Measurements from ENCODE around the gene GPRASP2. TPM values are rescaled to one million over a fixed set of nuclear protein-coding genes. Genes with fewer than 3 reads are reported as not detected.
"Not testable (repeated sequence)": the region's sequence is repeated elsewhere in the genome, so short reads cannot be mapped to it uniquely, and the experiment has no call there.

GPRASP2 gene
- total RNA-seq, 2 experiments from 2014 or later = 1.2 to 1.7 TPM

DNA sequence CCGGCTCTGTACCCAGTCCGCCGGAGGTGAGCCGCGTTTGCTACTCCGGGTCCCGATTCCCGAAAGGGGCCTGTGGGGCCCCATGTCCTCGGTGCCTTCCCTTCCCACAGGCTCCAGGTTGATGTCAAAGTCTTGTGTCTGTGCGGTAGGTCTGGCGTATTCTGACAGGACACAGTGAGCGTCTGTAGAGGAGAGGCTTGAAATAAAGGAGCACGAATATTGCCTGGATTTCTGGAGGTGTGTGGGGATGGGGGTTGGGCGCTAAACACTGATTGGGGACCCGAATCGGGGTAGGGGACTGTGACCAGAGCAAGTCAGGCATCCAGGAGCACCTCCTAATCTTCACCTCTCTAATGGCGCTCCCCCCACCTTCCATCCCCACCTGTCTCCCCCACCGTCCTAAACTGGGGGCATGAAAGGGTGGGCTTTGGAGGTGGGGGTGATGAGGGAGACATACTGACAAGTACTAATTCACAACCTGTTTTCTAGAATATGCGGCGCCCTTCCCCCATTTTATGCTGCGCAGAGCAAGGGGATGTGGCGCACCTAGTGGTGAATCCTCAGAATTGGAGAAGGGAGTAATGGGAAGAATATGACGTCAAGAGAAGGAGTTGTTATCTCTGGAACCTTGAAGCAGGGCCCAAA, 855 bp downstream of the GPRASP2 start:
- peak overlapping the region; percentile 72 for H3K4me3 Mint-ChIP-seq
- intact Hi-C loops (cut with micrococcal nuclease) = loop anchor here (5.0 to 10.0 kb wide), 2 partner anchors 61 to 118 kb away; partner anchors contain the start of genes ARMCX5 and GPRASP1
- POLR2A ChIA-PET = no interaction called here
- no peak overlapping the region for H3K27ac Mint-ChIP-seq
- CTCF ChIA-PET = no interaction called here
- DNase-seq = peak; percentile 11
- no peaks in the 10 kb centered on the region for H3K36me3 Mint-ChIP-seq
- H3K9me3 Mint-ChIP-seq = no peaks in the 10 kb centered on the region
- H3K27me3 Mint-ChIP-seq = peaks cover 10% of the 10 kb centered on the region
- peaks cover 8% of the 10 kb centered on the region for H3K4me1 Mint-ChIP-seq (ENCODE audit: low read depth)

DNA sequence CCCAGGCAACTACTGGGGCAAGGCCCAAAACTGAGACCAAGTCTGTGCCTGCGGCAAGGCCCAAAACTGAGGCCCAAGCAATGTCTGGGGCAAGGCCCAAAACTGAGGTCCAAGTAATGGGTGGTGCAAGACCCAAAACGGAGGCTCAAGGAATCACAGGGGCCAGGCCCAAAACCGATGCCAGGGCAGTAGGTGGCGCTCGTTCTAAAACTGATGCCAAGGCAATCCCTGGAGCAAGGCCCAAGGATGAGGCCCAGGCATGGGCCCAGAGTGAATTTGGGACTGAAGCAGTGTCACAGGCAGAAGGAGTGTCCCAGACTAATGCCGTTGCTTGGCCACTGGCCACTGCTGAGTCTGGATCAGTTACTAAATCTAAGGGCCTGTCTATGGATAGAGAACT, 2.7 kb downstream of the GPRASP2 start:
- ChIA-PET POLR2A (no interaction called here), CTCF (no interaction called here)
- intact Hi-C loops (cut with micrococcal nuclease) = loop anchor here (5.0 to 10.0 kb wide), 2 partner anchors 63 to 120 kb away; partner anchors contain the start of genes ARMCX5 and GPRASP1
- H3K9me3 Mint-ChIP-seq = no peaks in the 10 kb centered on the region
- no peaks in the 10 kb centered on the region for H3K36me3 Mint-ChIP-seq
- H3K27ac Mint-ChIP-seq = no peak overlapping the region
- peaks cover 2% of the 10 kb centered on the region for H3K4me1 Mint-ChIP-seq (ENCODE audit: low read depth)
- peaks cover 10% of the 10 kb centered on the region for H3K27me3 Mint-ChIP-seq
- no peak overlapping the region for H3K4me3 Mint-ChIP-seq
- DNase-seq = no peak

DNA sequence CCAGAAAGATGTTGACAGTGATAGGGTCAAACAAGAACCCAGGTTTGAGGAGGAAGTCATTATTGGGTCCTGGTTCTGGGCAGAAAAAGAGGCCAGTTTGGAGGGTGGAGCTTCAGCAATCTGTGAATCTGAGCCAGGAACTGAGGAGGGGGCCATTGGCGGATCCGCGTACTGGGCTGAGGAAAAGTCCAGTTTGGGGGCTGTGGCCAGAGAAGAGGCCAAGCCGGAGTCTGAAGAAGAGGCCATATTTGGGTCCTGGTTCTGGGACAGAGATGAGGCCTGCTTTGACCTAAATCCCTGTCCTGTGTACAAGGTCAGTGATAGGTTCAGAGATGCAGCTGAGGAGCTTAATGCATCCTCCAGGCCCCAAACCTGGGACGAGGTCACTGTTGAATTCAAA, 3.7 kb downstream of the GPRASP2 start:
- H3K27me3 Mint-ChIP-seq = peaks cover 10% of the 10 kb centered on the region
- DNase-seq = no peak
- POLR2A ChIA-PET = no interaction called here
- no peaks in the 10 kb centered on the region for H3K9me3 Mint-ChIP-seq
- CTCF ChIA-PET = no interaction called here
- no peak overlapping the region for H3K4me3 Mint-ChIP-seq
- no peak overlapping the region for H3K27ac Mint-ChIP-seq
- intact Hi-C loops (cut with micrococcal nuclease) = loop anchor here (10.0 kb wide), 1 partner anchor 121 kb away; the partner anchor contains the start of gene ARMCX5
- H3K36me3 Mint-ChIP-seq = peaks cover 2% of the 10 kb centered on the region
- H3K4me1 Mint-ChIP-seq (ENCODE audit: low read depth) = peaks cover 10% of the 10 kb centered on the region

DNA sequence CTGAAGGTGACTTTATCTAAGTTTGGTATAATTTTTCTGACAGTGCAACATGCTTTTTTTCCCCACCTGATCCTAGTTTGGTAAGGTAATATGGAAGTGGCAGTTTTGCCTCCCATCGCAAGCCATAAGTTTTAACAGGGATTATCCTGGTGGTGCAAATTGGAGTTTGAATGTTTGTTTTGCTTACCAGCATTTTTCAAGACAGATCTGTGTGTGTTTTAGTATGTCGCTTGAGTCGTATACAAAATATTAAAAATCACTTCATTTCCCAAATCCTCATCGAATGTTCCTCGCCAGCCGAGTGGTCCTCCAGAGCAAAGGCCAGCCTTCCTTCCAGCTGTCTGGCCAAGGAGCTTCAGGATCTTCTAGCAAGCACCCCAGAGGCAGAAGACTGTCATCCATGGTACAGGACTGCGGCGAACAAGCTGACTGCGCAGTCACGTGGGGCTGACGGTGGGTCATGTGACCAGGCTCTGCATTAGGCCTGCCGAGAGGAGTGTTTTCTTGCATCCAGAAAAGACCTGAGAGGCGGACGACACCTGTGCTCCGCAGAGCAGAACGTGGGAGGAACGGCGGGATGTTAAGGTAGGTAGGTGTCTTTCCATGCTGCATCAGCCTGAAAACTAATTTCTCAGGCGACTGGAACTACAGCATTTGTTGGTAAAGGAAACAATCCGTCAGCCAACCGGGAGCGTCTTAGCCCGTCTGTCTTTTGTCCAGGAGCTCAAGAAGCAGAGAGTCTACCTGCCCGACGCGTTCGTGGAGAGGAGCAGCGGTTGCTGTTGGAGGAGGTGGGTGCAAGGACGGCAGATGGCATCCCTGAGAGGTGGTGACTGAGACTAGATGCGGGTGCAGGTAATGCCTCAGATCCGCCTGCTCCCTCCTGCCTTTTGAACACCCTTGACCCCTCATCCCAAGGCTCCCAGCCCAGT, 8.3 kb downstream of the GPRASP2 start, which contains the start of gene GPRASP3:
TSS of gene GPRASP3 (plus strand) at position 507 of the 932 bp plus-strand sequence. CDS start 28,253 bp downstream, outside the sequence.
- peaks cover 2% of the 10 kb centered on the region for H3K27me3 Mint-ChIP-seq
- CTCF ChIA-PET = no interaction called here
- DNase-seq = peak; percentile 86

DNA sequence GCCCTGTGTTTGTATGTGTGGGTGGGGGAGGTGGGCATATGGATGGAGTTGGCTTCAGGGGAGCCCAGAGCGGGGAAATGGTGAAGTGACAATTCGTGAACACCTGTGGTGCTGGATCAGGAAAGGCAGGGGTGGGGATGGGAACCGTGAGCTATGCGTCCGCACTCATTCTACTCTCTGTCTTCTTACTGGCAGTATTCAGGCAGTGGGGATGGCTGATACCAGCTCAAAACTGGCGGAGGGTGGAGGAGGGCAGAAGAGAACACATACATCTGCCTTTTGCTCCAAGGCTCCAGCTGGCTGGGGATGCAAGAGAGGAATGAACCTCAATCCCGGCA, 8.9 kb downstream of the GPRASP2 start:
- POLR2A ChIA-PET; H3K36me3 Mint-ChIP-seq; H3K27me3 Mint-ChIP-seq; intact Hi-C loops (cut with micrococcal nuclease); DNase-seq; CTCF ChIA-PET; H3K9me3 Mint-ChIP-seq; H3K27ac Mint-ChIP-seq: not testable (repeated sequence)
- H3K4me3 Mint-ChIP-seq = peak overlapping the region; percentile 85
- H3K4me1 Mint-ChIP-seq (ENCODE audit: low read depth) = peaks cover 11% of the 10 kb centered on the region

More for the DNA sequence above, 8.3 kb downstream of the GPRASP2 start, which contains the start of gene GPRASP3:
- Mint-ChIP-seq H3K27ac (peak within 1 kb of the TSS; percentile 65), H3K9me3 (no peaks in the 10 kb centered on the region), H3K36me3 (peaks cover 2% of the 10 kb centered on the region), H3K4me1 (ENCODE audit: low read depth) (peaks cover 11% of the 10 kb centered on the region), H3K4me3 (peak within 1 kb of the TSS; percentile 85)
- intact Hi-C loops (cut with micrococcal nuclease) = no loop called here
- POLR2A ChIA-PET = no interaction called here

DNA sequence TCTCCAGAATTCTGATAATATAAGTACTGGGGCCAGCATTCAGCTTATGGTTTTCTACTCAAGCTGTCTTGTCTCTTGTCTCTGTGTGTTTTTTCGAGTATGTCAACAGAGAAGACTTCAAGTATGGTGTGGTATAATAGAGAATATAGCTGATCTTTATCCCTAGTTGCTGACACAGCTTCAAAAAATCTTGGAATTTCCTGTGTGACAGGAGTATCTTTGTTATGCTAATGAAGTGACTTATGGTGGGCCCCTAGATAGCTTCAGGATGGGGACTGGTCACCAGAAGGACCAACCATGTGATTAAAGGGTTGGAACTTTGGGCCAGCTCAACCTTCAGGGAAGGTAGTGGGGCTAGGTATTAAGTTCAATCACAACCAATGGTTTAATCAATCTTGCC, 11.2 kb downstream of the GPRASP2 start:
- ChIA-PET POLR2A (no interaction called here), CTCF (no interaction called here)
- intact Hi-C loops (cut with micrococcal nuclease) = no loop called here
- H3K4me1 Mint-ChIP-seq (ENCODE audit: low read depth) = peaks cover 11% of the 10 kb centered on the region
- no peak overlapping the region for H3K27ac Mint-ChIP-seq
- H3K4me3 Mint-ChIP-seq = no peak overlapping the region
- H3K36me3 Mint-ChIP-seq = peaks cover 2% of the 10 kb centered on the region
- DNase-seq = no peak
- peaks cover 2% of the 10 kb centered on the region for H3K27me3 Mint-ChIP-seq
- no peaks in the 10 kb centered on the region for H3K9me3 Mint-ChIP-seq

DNA sequence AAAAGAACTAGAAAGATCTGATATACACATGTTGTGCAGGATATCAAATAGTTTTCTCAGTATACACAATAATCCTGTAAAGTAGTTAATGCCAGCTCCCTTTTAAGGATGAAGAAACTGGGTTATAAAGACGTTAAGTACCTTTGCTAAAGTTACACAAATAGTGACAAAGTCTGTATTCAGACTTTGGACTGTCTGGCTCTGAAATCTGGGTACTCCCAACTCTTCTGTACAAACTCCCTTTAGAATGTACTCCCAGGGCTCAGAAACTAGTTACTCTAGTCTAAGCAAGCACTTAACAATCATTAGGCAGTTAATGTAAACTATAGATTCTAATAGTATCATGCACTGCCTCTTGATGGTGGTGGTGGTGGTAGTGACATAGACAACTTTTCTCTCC, 15.5 kb downstream of the GPRASP2 start:
- POLR2A ChIA-PET = no interaction called here
- intact Hi-C loops (cut with micrococcal nuclease) = no loop called here
- Mint-ChIP-seq H3K36me3 (no peaks in the 10 kb centered on the region), H3K27me3 (no peaks in the 10 kb centered on the region), H3K4me1 (ENCODE audit: low read depth) (no peaks in the 10 kb centered on the region), H3K27ac (no peak overlapping the region), H3K9me3 (no peaks in the 10 kb centered on the region), H3K4me3 (no peak overlapping the region)
- no peak for DNase-seq
- CTCF ChIA-PET = no interaction called here

DNA sequence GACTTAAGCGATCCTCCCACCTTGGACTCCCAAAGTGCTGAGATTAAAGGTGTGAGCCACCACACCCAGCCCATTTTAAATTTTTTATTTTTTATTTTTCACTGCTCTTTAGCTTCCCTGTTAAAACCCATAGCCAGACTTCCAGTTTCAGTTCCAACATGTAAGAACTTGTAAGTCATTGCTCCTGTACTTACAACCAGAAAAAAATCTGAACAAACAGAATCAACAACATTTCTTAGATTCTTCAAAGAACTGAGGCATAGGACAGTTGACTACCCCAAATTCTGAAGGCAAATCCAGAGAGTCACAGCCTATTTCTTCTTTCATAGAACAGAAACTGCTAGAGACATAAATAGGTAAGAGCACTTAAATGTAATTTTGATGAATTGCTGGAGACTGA, 16.4 kb downstream of the GPRASP2 start:
- Mint-ChIP-seq H3K9me3 (no peaks in the 10 kb centered on the region), H3K27ac (no peak overlapping the region), H3K4me1 (ENCODE audit: low read depth) (no peaks in the 10 kb centered on the region), H3K4me3 (no peak overlapping the region), H3K36me3 (no peaks in the 10 kb centered on the region), H3K27me3 (no peaks in the 10 kb centered on the region)
- ChIA-PET POLR2A (no interaction called here), CTCF (no interaction called here)
- DNase-seq = no peak
- intact Hi-C loops (cut with micrococcal nuclease) = no loop called here

DNA sequence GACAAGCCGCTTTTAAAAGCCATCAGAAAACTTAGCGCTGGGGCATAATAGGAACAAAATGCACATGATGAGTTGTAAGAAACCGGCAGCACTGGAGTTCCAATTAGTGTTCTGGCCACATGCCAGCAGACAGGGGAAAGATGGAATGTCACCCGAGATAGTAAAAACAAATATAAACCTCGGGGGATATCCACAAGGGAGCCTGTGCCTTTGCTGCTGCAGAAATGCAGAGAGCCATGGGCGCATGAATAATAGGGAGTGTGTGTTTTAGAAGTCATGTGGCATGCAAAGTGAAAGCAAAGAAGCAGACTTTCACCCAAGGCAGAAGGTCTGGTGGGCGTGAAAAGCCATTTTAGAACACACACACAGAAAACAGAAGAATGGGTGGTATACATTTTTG, 27.4 kb downstream of the GPRASP2 start:
- Mint-ChIP-seq H3K36me3 (no peaks in the 10 kb centered on the region), H3K27me3 (no peaks in the 10 kb centered on the region), H3K4me3 (no peak overlapping the region), H3K27ac (no peak overlapping the region), H3K4me1 (ENCODE audit: low read depth) (peaks cover 3% of the 10 kb centered on the region), H3K9me3 (no peaks in the 10 kb centered on the region)
- intact Hi-C loops (cut with micrococcal nuclease) = no loop called here
- POLR2A ChIA-PET = no interaction called here
- no peak for DNase-seq
- CTCF ChIA-PET = no interaction called here

DNA sequence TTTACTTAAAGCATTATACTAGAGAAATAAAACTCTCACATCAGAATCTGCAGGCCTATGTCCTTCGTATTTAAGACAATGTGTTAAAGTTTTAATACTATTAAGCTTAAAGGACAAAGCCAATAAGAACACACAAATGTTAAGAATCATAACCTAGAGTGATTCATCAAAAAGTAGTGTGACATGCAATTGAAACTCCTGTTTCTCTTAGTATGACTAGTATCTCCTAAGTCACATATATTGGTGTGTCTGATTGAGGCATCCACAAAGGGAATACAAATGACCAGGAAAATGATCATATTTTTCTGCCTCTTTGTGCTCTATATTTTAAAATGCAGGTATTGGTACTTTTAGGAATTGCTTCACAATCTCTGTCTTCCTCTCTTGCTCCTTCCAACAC, 32.1 kb downstream of the GPRASP2 start:
- ChIA-PET POLR2A (no interaction called here), CTCF (no interaction called here)
- intact Hi-C loops (cut with micrococcal nuclease) = no loop called here
- Mint-ChIP-seq H3K4me1 (ENCODE audit: low read depth) (peaks cover 4% of the 10 kb centered on the region), H3K27me3 (no peaks in the 10 kb centered on the region), H3K9me3 (no peaks in the 10 kb centered on the region), H3K27ac (no peak overlapping the region), H3K4me3 (no peak overlapping the region), H3K36me3 (no peaks in the 10 kb centered on the region)
- no peak for DNase-seq

DNA sequence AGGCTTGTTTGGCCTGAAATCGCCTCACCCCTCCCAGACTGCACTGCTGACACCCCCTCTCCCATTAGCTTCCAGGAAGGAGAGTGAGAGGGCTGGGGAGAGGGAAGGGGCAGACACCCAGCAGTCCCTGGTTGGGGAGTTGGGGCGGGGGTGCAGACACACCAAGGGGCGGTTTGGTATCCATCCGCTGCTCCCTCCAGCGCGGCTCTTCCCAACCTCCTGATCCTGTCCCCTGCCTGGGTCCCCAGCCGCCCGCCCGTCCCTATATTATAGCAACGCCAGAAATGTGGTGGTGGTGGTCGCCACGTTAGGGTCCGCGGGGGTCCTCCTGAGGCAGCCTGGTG, 33.2 kb downstream of the GPRASP2 start:
- no peaks in the 10 kb centered on the region for H3K27me3 Mint-ChIP-seq
- no peaks in the 10 kb centered on the region for H3K36me3 Mint-ChIP-seq
- CTCF ChIA-PET = no interaction called here
- intact Hi-C loops (cut with micrococcal nuclease) = no loop called here
- no peak overlapping the region for H3K4me3 Mint-ChIP-seq
- H3K9me3 Mint-ChIP-seq = no peaks in the 10 kb centered on the region
- POLR2A ChIA-PET = no interaction called here
- DNase-seq = no peak
- H3K4me1 Mint-ChIP-seq (ENCODE audit: low read depth) = peaks cover 4% of the 10 kb centered on the region
- no peak overlapping the region for H3K27ac Mint-ChIP-seq

DNA sequence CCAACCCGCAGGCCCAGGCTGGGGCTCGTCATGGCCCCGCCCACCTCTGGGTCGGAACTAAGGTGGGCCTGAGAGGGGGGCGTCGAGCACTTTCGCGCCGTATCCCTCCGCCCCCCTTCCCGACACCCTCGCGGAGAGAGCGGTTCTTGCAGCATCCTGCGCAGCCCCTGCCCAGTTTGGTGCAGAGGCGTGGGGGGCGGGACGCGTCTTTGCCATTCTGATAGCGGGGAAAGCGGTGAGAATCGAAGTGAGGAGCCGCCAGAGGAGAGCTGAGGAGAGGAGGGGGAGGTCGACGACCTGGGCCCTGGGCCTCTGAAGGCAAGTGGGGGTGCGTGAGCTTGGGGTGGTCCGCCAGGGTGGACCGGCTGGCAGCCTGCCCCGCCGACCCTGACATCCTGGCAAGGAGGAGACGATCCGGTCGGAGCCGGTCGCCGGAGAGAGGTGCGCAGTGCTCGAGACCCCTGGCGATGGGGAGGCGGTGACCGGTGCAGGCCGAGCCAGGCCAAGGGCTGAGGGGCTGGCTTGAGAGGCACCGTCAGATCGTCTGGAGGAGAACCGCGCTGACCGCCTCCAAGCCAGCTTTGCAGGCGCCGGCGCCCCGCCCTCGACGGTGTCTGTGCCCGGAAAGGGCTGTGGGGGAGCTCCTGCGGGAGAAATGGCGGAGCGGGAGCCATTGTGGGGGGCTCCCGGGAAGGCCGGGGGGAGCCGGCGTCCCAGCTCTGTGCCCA, 33.8 kb downstream of the GPRASP2 start:
- H3K4me3 Mint-ChIP-seq = peak overlapping the region; percentile 65
- H3K27me3 Mint-ChIP-seq = no peaks in the 10 kb centered on the region
- H3K36me3 Mint-ChIP-seq = no peaks in the 10 kb centered on the region
- H3K9me3 Mint-ChIP-seq = no peaks in the 10 kb centered on the region
- POLR2A ChIA-PET = no interaction called here
- intact Hi-C loops (cut with micrococcal nuclease) = no loop called here
- peak; percentile 18 for DNase-seq
- no peak overlapping the region for H3K27ac Mint-ChIP-seq
- CTCF ChIA-PET = no interaction called here
- H3K4me1 Mint-ChIP-seq (ENCODE audit: low read depth) = peaks cover 4% of the 10 kb centered on the region

Data from activated CD4-positive, alpha-beta memory T cell treated with anti-CD3 and anti-CD28 coated beads for 36 hours (primary cell).